Vagina (tissue), 2 donors: ENCODE results near the gene CNTN3. TPM values are rescaled to one million over a fixed set of nuclear protein-coding genes. Genes with fewer than 3 reads are reported as not detected.

ENCODE experiments used
- DNase-seq, 2 donors: peaks; one replicate each; pipeline ENCODE4 v3.0.0-alpha.2; 2017; ENCODE audit errors: extremely low spot score in 2 of 2
- H3K27ac ChIP-seq: fragments of 200-600 bp; sonication (generic); one replicate; pipeline ENCODE4 v1.5.1; 2019
- H3K27me3 ChIP-seq: fragments of 200-600 bp; sonication (generic); one replicate; pipeline ENCODE4 v1.5.1; 2019
- H3K36me3 ChIP-seq, 2 donors: fragments of 200-600 bp; sonication (generic); one replicate each; pipeline ENCODE4 v1.5.1; 2017 to 2019
- H3K4me1 ChIP-seq: fragments of 200-600 bp; sonication (generic); one replicate; pipeline ENCODE4 v1.5.1; 2019
- H3K4me3 ChIP-seq, 2 donors: fragments of 200-600 bp; sonication (generic); 1 replicate in 1 of 2; 2 replicates in 1 of 2; pipeline ENCODE4 v1.5.1; 2016 to 2019
- H3K9me3 ChIP-seq: fragments of 200-600 bp; sonication (generic); one replicate; pipeline ENCODE4 v1.5.1; 2019
- CTCF ChIP-seq, 3 experiments: fragments of 450-650 bp in 2 of 3; fragments of 200-600 bp in 1 of 3; sonication (generic) in 1 of 3; IDR thresholded peaks; one replicate each; pipeline ENCODE4 v1.5.1; 2017 to 2019; ENCODE audit warnings: antibody characterized with exemption in 3 of 3, mild to moderate bottlenecking in 2 of 3, moderate library complexity in 2 of 3
- POLR2A ChIP-seq, 2 donors: fragments of 450-650 bp; IDR thresholded peaks; one replicate each; pipeline ENCODE4 v1.6.1; 2017; ENCODE audit warnings: antibody characterized with exemption in 2 of 2, mild to moderate bottlenecking in 2 of 2, moderate library complexity in 2 of 2
- POLR2AphosphoS5 ChIP-seq, 2 donors: sonication (generic); formaldehyde crosslinking; IDR thresholded peaks; one replicate each; pipeline ENCODE4 v1.9.0; 2017; ENCODE audit warnings: antibody characterized with exemption in 2 of 2, mild to moderate bottlenecking in 2 of 2, low read depth in 1 of 2; ENCODE audit not compliant: insufficient read depth in 1 of 2
- intact Hi-C: fragments of 100-400 bp; cut with DNase I; formaldehyde crosslinking; loops from one replicate; pipeline ENCODE4 v1.15.1; 2023
- total RNA-seq: library from RNA; depleted of rRNA; stranded (reverse); fragments of >200 nt; gene quantifications from one replicate; pipeline ENCODE4 v1.2.3, GENCODE V29; 2016

Gene CNTN3
- total RNA-seq, 1 donor from 2014 or later: not detected

GRCh38 chr3:74584782-74585181 lies 29.7 kb downstream of the CNTN3 start:
- Histone ChIP-seq H3K4me3 (no peak overlapping the region), H3K27me3 (no peaks in the 10 kb centered on the region), H3K27ac (no peak overlapping the region), H3K36me3 (no peaks in the 10 kb centered on the region), H3K9me3 (no peaks in the 10 kb centered on the region), H3K4me1 (no peaks in the 10 kb centered on the region)
- no peak for DNase-seq
- TF ChIP-seq POLR2A (IDR thresholded peaks at IDR 0.05) (no peak), POLR2AphosphoS5 (IDR thresholded peaks at IDR 0.05; ENCODE audit: insufficient read depth in 1 of 2, low read depth in 1 of 2) (no peak), CTCF (IDR thresholded peaks at IDR 0.05) (no peak)
- intact Hi-C loops: no loop called here

- intact Hi-C loops: no loop called here
- H3K4me3 ChIP-seq: no peak overlapping the region
- no peak overlapping the region for H3K27ac ChIP-seq
- H3K27me3 ChIP-seq: no peaks in the 10 kb centered on the region
- H3K9me3 ChIP-seq: no peaks in the 10 kb centered on the region
- no peaks in the 10 kb centered on the region for H3K4me1 ChIP-seq
- DNase-seq: no peak
- TF ChIP-seq CTCF (IDR thresholded peaks at IDR 0.05) (no peak), POLR2A (IDR thresholded peaks at IDR 0.05) (no peak), POLR2AphosphoS5 (IDR thresholded peaks at IDR 0.05; ENCODE audit: insufficient read depth in 1 of 2, low read depth in 1 of 2) (no peak)
- H3K36me3 ChIP-seq: no peaks in the 10 kb centered on the region
Measured at GRCh38 chr3:74582982-74583381, 31.5 kb downstream of the CNTN3 start.

- TF ChIP-seq CTCF (IDR thresholded peaks at IDR 0.05): no peak
- TF ChIP-seq POLR2A (IDR thresholded peaks at IDR 0.05): no peak
- no peak for TF ChIP-seq POLR2AphosphoS5 (IDR thresholded peaks at IDR 0.05; ENCODE audit: insufficient read depth in 1 of 2, low read depth in 1 of 2)
- no peak for DNase-seq
- H3K36me3 ChIP-seq: no peaks in the 10 kb centered on the region
- no peaks in the 10 kb centered on the region for H3K4me1 ChIP-seq
- H3K27me3 ChIP-seq: no peaks in the 10 kb centered on the region
- H3K4me3 ChIP-seq: no peak overlapping the region
- intact Hi-C loops: no loop called here
- H3K9me3 ChIP-seq: no peaks in the 10 kb centered on the region
- no peak overlapping the region for H3K27ac ChIP-seq
Measured at GRCh38 chr3:74575857-74576256, 38.6 kb downstream of the CNTN3 start.

DNA sequence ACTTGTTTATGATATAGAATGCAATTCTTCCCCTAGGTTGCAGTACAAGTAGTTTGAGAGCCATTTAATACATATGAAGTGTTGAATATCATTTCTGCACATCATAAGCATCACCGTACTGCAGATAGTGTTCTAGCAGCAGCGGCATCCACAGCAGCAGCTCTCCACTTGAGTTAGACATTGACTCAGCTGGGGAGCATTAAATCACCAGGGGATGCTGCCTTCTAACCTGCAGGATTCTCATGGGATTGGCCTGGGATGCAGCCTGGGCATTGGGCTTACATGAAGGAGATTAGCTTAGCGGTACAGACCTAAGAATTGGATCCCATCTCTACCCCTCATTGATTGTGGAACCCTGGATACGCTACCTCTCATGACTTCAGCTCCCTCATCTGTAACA lies 43.3 kb downstream of the CNTN3 start:
- Histone ChIP-seq H3K27ac (no peak overlapping the region), H3K4me3 (no peak overlapping the region), H3K4me1 (no peaks in the 10 kb centered on the region), H3K36me3 (no peaks in the 10 kb centered on the region), H3K27me3 (no peaks in the 10 kb centered on the region), H3K9me3 (no peaks in the 10 kb centered on the region)
- intact Hi-C loops: no loop called here
- no peak for TF ChIP-seq POLR2A (IDR thresholded peaks at IDR 0.05)
- no peak for TF ChIP-seq CTCF (IDR thresholded peaks at IDR 0.05)
- TF ChIP-seq POLR2AphosphoS5 (IDR thresholded peaks at IDR 0.05; ENCODE audit: insufficient read depth in 1 of 2, low read depth in 1 of 2): no peak
- no peak for DNase-seq
